OCI-LY7 (cell line): ENCODE results near the gene PTPRO. TPM values are rescaled to one million over a fixed set of nuclear protein-coding genes. Genes with fewer than 3 reads are reported as not detected.

Experiments
- BruUV-seq: library from RNA; stranded (reverse); fragments of 400-500 nt; replicated peaks from 2 replicates; lab custom pipeline; 2021; lab: Mats Ljungman, UMichigan
- CTCF ChIA-PET: fragments of 300-600 bp; sonication (Branson Sonifier 250); formaldehyde crosslinking; loops from one replicate; lab custom pipeline; 2022; ENCODE audit warnings: antibody characterized with exemption; ENCODE audit not compliant: unreplicated experiment; lab: Charles Lee
- POLR2A ChIA-PET: fragments of 300-600 bp; sonication (Branson Sonifier 250); formaldehyde crosslinking; loops from one replicate; lab custom pipeline; 2022; ENCODE audit warnings: antibody characterized with exemption; lab: Charles Lee
- DNase-seq: peaks from one replicate; pipeline ENCODE4 v3.0.0-alpha.2; 2015; ENCODE audit warnings: low spot score
- H2AFZ ChIP-seq: fragments of 200-600 bp; sonication (generic), shearing (Covaris generic); 2 replicates; pipeline ENCODE4 v1.6.1; 2014; ENCODE audit warnings: mild to moderate bottlenecking, antibody characterized with exemption, low read length, moderate library complexity
- H3K27ac ChIP-seq: fragments of 200-600 bp; sonication (generic); 2 replicates; pipeline ENCODE4 v1.5.1; 2014; ENCODE audit warnings: mixed run types, low read depth, mild to moderate bottlenecking, moderate library complexity, low read length, inconsistent platforms; ENCODE audit not compliant: poor library complexity, severe bottlenecking
- H3K36me3 ChIP-seq: fragments of 200-600 bp; sonication (generic); 2 replicates; pipeline ENCODE4 v1.6.1; 2014; ENCODE audit warnings: mild to moderate bottlenecking, antibody characterized with exemption, low read length, moderate library complexity, mixed read lengths; ENCODE audit not compliant: insufficient read depth
- H3K4me1 ChIP-seq: fragments of 200-600 bp; sonication (generic); 2 replicates; pipeline ENCODE4 v1.5.1; 2014; ENCODE audit warnings: mild to moderate bottlenecking, low read length; ENCODE audit not compliant: insufficient read depth, poor library complexity, severe bottlenecking
- H3K4me2 ChIP-seq: fragments of 200-600 bp; sonication (generic); 2 replicates; pipeline ENCODE4 v1.6.1; 2014; ENCODE audit warnings: mild to moderate bottlenecking, low read length
- H3K4me3 ChIP-seq: fragments of 200-600 bp; sonication (generic); 2 replicates; pipeline ENCODE4 v1.5.1; 2014; ENCODE audit warnings: mild to moderate bottlenecking, low read depth, low read length; ENCODE audit not compliant: poor library complexity, severe bottlenecking
- H3K79me2 ChIP-seq: fragments of 200-600 bp; sonication (generic); 2 replicates; pipeline ENCODE4 v1.6.1; 2016; ENCODE audit warnings: low read depth, mild to moderate bottlenecking, low read length, moderate library complexity, mixed read lengths; ENCODE audit not compliant: insufficient read depth
- H3K9me2 ChIP-seq: fragments of 200-600 bp; sonication (generic); 2 replicates; pipeline ENCODE4 v1.6.1; 2016; ENCODE audit warnings: mild to moderate bottlenecking, low read length, mixed read lengths; ENCODE audit not compliant: insufficient read depth
- H3K9me3 ChIP-seq: fragments of 200-600 bp; sonication (generic); 2 replicates; pipeline ENCODE4 v1.6.1; 2014; ENCODE audit warnings: mild to moderate bottlenecking, mixed run types, low read length, mixed read lengths
- H4K20me1 ChIP-seq: fragments of 200-600 bp; sonication (generic); 2 replicates; pipeline ENCODE4 v1.6.1; 2014; ENCODE audit warnings: mild to moderate bottlenecking, antibody characterized with exemption, low read length, moderate library complexity, mixed read lengths; ENCODE audit not compliant: insufficient read depth
- EZH2phosphoT487 ChIP-seq: fragments of 200-600 bp; sonication (generic); IDR thresholded peaks from 2 replicates; pipeline ENCODE4 v1.6.1; 2018; ENCODE audit warnings: low read depth, borderline replicate concordance, mild to moderate bottlenecking, mixed run types, antibody characterized with exemption, low read length, moderate library complexity, mixed read lengths
- intact Hi-C: fragments of 100-400 bp; cut with micrococcal nuclease; formaldehyde crosslinking; loops from one replicate; pipeline ENCODE4 v1.10.0; 2022; ENCODE audit not compliant: unreplicated experiment
- total RNA-seq, 2 experiments: library from RNA; depleted of rRNA in 1 of 2; stranded (reverse); fragments of >200 nt in 1 of 2; shearing (Covaris generic) in 1 of 2; gene quantifications; 2 replicates each; pipeline ENCODE4 v1.2.3, GENCODE V29; 2014 to 2022
- TF ChIP-seq, protein P1 (sequence below): fragments of 200-600 bp; sonication (generic); conservative IDR thresholded peaks from 2 replicates; pipeline ENCODE4 v1.5.1; 2014; ENCODE audit warnings: mild to moderate bottlenecking, antibody characterized with exemption, low read length, moderate library complexity, mixed read lengths

Gene PTPRO
- total RNA-seq, 2 experiments from 2014 or later, result 0.06 to 0.23 TPM

DNA sequence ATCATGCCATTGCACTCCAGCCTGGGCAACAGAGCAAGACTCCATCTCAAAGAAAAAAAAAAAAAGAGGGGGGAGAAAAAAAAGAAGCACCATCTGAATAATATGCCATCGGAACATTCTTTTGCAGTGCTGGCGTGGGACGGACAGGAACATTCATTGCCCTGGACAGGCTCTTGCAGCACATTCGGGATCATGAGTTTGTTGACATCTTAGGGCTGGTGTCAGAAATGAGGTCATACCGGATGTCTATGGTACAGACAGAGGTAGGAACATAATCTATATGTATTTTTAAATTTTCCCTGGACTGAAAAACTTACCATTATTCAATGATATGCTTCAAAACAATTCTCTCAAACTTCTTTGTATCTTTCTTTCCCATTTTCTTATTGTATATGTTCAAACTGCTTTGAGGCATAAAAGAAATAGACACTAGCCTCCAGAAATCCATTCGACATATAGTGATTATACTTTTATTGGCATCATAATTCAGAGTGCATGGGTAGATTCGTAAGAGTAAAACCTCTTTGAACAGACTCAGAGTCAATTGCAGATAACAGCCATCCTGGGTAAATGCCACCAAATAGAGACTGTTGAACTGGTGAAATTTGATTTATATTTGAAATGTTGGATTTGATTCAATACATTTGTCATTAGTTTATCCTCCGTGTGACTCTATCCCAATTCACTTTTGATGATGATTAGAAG lies 267.2 kb downstream of the PTPRO start:
- TF ChIP-seq, protein P1, sequence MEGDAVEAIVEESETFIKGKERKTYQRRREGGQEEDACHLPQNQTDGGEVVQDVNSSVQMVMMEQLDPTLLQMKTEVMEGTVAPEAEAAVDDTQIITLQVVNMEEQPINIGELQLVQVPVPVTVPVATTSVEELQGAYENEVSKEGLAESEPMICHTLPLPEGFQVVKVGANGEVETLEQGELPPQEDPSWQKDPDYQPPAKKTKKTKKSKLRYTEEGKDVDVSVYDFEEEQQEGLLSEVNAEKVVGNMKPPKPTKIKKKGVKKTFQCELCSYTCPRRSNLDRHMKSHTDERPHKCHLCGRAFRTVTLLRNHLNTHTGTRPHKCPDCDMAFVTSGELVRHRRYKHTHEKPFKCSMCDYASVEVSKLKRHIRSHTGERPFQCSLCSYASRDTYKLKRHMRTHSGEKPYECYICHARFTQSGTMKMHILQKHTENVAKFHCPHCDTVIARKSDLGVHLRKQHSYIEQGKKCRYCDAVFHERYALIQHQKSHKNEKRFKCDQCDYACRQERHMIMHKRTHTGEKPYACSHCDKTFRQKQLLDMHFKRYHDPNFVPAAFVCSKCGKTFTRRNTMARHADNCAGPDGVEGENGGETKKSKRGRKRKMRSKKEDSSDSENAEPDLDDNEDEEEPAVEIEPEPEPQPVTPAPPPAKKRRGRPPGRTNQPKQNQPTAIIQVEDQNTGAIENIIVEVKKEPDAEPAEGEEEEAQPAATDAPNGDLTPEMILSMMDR, result no peak
- no peak for TF ChIP-seq EZH2phosphoT487
- no peak for DNase-seq
- CTCF ChIA-PET, result interaction anchor here (1.0 kb wide), 1 partner anchor 312 kb away, joined by 3 read pairs; no protein-coding TSS in a partner anchor
- no TSS peak for BruUV-seq
- intact Hi-C loops, result loop anchor here (1.0 to 5.0 kb wide), 2 partner anchors 267 to 312 kb away; no protein-coding TSS in a partner anchor
- Histone ChIP-seq H3K9me2 (no peaks in the 10 kb centered on the region), H3K9me3 (no peaks in the 10 kb centered on the region), H4K20me1 (no peaks in the 10 kb centered on the region), H2AFZ (peak overlapping the region; percentile 100; the same call in 1 of the 2 replicates), H3K36me3 (no peaks in the 10 kb centered on the region), H3K4me2 (no peak overlapping the region), H3K4me3 (no peak overlapping the region), H3K4me1 (no peaks in the 10 kb centered on the region), H3K79me2 (no peaks in the 10 kb centered on the region), H3K27ac (no peak overlapping the region)
- POLR2A ChIA-PET, result interaction anchor here (1.2 kb wide), 1 partner anchor 10 kb away, joined by 4 read pairs; no protein-coding TSS in a partner anchor

DNA sequence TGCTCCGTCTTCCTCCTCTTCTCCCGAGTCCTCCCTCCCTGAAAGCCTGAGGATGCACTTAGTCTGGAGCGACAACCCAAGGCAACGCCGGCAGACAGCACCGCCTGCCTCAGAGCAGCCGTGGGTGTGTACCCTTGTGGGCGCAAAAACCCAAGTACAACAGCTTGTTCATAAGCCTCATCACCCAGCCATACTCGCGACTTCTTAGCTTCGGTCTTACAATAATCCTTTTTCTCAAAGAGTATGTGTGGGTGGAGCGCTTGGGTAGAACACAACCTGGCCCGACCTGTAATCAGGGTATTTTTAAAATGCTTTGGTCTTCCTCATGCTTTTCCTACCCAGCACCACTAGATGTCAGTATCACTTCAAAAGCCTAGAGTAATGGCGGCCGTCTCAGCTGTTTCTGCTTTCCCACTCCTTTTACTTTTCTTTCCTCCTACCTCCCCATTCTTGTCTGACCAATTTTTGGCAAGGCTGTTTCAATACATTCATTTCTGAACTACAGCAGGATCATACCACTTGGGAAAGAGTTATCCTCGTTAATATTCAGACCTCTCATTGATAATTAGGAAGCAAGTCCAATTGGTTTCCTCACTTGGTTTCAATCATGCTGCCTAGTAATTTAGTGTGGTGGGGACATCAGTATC lies 268.0 kb downstream of the PTPRO start:
- POLR2A ChIA-PET, result interaction anchor here (0.5 kb wide), 1 partner anchor 506 kb away, joined by 3 read pairs; no protein-coding TSS in a partner anchor
- no peak overlapping the region for H3K4me3 ChIP-seq
- intact Hi-C loops, result loop anchor here (1.0 kb wide), 1 partner anchor 266 kb away; no protein-coding TSS in a partner anchor

More for the DNA sequence above, 268.0 kb downstream of the PTPRO start:
- peak; percentile 73 for DNase-seq
- TF ChIP-seq, protein P1, result peak; percentile 92
- TF ChIP-seq EZH2phosphoT487, result no peak
- no peak overlapping the region for H3K27ac ChIP-seq
- H3K9me3 ChIP-seq, result no peaks in the 10 kb centered on the region
- no TSS peak for BruUV-seq
- H2AFZ ChIP-seq, result peak overlapping the region; percentile 100
- peak overlapping the region; percentile 39 for H3K4me2 ChIP-seq
- no peaks in the 10 kb centered on the region for H4K20me1 ChIP-seq
- CTCF ChIA-PET, result interaction anchor here (0.8 to 1.0 kb wide), 2 partner anchors 62 to 313 kb away, joined by 3 read pairs; no protein-coding TSS in a partner anchor
- no peaks in the 10 kb centered on the region for H3K36me3 ChIP-seq
- H3K4me1 ChIP-seq, result no peaks in the 10 kb centered on the region
- no peaks in the 10 kb centered on the region for H3K9me2 ChIP-seq
- H3K79me2 ChIP-seq, result no peaks in the 10 kb centered on the region
